ENCODE data around the gene RIPOR2.
"Not testable (repeated sequence)": the region's sequence is repeated elsewhere in the genome, so short reads cannot be mapped to it uniquely, and the experiment has no call there.

The RIPOR2 gene

GRCh38 chr6:24757611-24758010 is 178.1 kb downstream of the RIPOR2 start:
- DNase-seq: no peak

DNA sequence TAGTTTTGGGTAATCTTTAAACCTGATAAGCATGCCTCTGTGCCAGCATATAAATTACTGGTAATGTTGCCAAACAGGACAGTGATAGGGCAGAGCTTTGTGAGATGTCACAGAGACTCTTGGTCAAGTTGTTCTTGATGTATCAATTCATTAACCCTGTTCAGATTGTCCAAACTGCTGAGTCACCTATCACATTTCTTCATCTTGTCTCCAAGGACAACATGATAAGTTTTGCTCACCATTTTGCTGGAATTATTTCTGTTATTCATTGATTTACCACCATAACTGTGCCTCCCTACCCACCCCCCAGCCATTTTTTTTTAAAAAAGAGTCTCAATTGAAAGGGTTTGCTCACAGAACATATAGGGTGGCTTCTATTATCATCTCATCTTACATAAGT is 180.5 kb downstream of the RIPOR2 start:
- no peak for DNase-seq

- not testable (repeated sequence) for DNase-seq
These were observed 181.4 kb downstream of the RIPOR2 start for GRCh38 chr6:24754378-24754777.

Measured in HCEC 1CT (cell line).